ENCODE measurements around the gene CPTP.

Gene CPTP

DNA sequence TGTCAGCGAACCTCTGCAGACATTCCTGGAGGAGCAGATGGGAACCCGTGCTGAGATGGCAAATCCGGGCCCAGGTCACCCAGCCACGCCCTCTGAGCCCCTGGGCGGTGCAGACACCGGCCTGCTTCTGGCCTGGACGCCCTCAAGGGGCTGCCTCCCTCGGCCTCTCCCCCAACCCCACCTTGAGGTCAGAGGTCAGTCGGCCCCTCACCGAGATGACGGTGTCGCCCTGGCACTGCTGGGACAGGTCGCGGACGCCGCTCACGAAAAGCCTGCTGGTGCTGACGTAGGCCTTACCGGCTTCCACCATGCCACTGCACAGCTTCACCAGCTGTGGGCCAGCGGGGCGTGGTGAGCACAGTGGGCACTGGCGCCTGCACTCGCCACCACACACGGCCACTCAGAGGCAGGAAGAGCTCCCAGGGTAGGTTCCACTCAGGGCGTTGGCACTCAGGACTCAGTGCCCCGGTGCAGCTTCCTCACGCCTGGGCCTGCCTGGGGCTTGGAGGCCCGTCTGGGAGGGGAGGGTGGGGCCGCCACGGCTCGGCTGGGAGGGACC, 21.6 kb upstream of the CPTP start:
- no peak for TF ChIP-seq CTCF (IDR thresholded peaks at IDR 0.05; ENCODE audit: low read depth, low read length)
- in situ Hi-C loops (cut with HindIII; ENCODE audit: low sequenced_read_pairs), result no loop called here
- no peak overlapping the region for H3K4me3 ChIP-seq (ENCODE audit: low read depth, low read length)
- no peak for DNase-seq (ENCODE audit: low read depth, low spot score)

DNA sequence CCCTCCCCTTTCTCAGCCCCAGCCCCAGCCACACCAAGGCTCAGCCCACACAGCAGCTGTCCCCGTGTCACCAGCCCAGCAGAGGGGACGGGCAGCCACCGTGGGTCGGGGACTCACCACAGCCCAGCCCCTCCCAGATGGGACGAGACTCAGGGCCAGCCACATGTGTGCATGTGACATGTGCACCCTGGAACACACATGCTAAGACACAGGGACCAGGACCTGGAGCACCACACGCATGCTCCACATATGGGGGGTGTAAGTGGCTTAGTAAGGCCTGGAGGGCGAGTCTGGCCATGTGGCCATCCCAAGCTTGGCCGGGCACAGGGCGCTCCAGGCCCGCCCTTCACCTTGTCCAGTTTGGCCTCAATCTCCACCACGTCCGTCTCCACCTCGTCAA, 20.9 kb upstream of the CPTP start:
- in situ Hi-C loops (cut with HindIII; ENCODE audit: low sequenced_read_pairs), result no loop called here
- DNase-seq (ENCODE audit: low read depth, low spot score), result no peak
- no peak overlapping the region for H3K4me3 ChIP-seq (ENCODE audit: low read depth, low read length)
- TF ChIP-seq CTCF (IDR thresholded peaks at IDR 0.05; ENCODE audit: low read depth, low read length), result no peak

GRCh38 chr1:1304331-1305299, 20.0 kb upstream of the CPTP start:
- no peak for TF ChIP-seq CTCF (IDR thresholded peaks at IDR 0.05; ENCODE audit: low read depth, low read length)
- in situ Hi-C loops (cut with HindIII; ENCODE audit: low sequenced_read_pairs), result no loop called here
- DNase-seq (ENCODE audit: low read depth, low spot score), result peak; percentile 67
- H3K4me3 ChIP-seq (ENCODE audit: low read depth, low read length), result peak overlapping the region; percentile 13

GRCh38 chr1:1305300-1306069, 19.1 kb upstream of the CPTP start:
- peak; percentile 7 for TF ChIP-seq CTCF (IDR thresholded peaks at IDR 0.05; ENCODE audit: low read depth, low read length)
- in situ Hi-C loops (cut with HindIII; ENCODE audit: low sequenced_read_pairs), result no loop called here
- H3K4me3 ChIP-seq (ENCODE audit: low read depth, low read length), result peak overlapping the region; percentile 13
- peak; percentile 71 for DNase-seq (ENCODE audit: low read depth, low spot score)

DNA sequence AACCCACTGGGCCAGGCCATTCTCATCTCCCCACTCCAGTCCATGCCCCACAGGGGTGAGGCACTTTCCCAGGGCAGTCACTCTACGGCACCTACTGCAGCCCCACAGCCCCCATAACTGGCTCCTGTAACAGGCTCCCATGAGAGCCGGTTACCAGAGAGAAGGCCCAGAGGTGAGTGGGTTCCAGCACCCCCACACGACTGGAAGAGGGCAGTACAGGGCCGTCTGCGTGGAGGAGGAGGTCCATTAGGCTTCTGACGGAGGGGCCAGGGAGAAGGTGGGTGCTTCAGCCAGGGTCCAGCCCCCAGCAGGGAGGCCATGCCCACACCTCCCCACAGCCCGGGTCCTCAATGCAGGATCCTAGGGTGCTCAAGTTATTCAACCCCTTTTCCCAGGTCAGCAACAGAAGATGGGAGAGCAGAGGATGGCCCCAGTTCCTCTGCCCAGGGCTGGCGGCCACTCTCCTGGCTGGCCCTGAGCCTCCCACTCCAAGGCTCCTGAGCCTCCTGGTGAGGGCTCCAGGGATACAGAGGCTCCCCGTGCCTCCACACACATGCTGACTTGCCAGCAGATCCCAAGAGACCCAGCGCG, 18.4 kb upstream of the CPTP start:
- in situ Hi-C loops (cut with HindIII; ENCODE audit: low sequenced_read_pairs), result no loop called here
- H3K4me3 ChIP-seq (ENCODE audit: low read depth, low read length), result peak overlapping the region; percentile 69
- peak; percentile 29 for TF ChIP-seq CTCF (IDR thresholded peaks at IDR 0.05; ENCODE audit: low read depth, low read length)
- no peak for DNase-seq (ENCODE audit: low read depth, low spot score)

DNA sequence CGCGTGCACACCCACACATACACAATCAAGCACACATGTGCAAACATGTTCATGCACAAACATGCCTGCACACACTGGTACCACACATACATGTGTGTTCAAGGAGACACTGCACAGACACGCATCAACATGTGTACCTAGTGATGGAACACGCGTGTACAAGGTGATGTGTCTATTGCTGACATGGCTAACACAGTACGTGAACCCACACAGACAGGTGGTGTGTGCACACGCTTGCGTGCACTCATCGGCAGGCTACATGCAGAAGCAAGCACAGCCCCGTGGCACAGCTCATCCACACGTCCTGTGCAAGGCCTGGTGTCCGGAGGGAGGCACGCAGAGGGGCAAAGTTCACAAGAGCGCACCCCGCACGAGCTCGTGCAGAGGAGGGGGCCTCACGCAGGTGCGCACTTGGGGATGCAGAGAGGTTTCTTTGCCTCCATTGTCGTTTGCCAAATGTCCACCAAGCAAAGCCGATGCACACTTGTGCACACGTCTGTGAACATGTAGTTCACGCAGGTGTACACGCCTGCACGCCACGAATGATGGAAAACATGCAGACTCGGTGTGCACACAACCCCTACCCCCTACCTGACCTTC, 17.8 kb upstream of the CPTP start:
- no peak for TF ChIP-seq CTCF (IDR thresholded peaks at IDR 0.05; ENCODE audit: low read depth, low read length)
- DNase-seq (ENCODE audit: low read depth, low spot score), result no peak
- in situ Hi-C loops (cut with HindIII; ENCODE audit: low sequenced_read_pairs), result no loop called here
- peak overlapping the region; percentile 69 for H3K4me3 ChIP-seq (ENCODE audit: low read depth, low read length)
